Measurements from ENCODE around the gene NOXRED1. TPM values are rescaled to one million over a fixed set of nuclear protein-coding genes. Genes with fewer than 3 reads are reported as not detected.

NOXRED1 gene
- total and polyA plus RNA-seq, 4 experiments from 2014 or later, result 1.1 TPM; not detected in 2

DNA sequence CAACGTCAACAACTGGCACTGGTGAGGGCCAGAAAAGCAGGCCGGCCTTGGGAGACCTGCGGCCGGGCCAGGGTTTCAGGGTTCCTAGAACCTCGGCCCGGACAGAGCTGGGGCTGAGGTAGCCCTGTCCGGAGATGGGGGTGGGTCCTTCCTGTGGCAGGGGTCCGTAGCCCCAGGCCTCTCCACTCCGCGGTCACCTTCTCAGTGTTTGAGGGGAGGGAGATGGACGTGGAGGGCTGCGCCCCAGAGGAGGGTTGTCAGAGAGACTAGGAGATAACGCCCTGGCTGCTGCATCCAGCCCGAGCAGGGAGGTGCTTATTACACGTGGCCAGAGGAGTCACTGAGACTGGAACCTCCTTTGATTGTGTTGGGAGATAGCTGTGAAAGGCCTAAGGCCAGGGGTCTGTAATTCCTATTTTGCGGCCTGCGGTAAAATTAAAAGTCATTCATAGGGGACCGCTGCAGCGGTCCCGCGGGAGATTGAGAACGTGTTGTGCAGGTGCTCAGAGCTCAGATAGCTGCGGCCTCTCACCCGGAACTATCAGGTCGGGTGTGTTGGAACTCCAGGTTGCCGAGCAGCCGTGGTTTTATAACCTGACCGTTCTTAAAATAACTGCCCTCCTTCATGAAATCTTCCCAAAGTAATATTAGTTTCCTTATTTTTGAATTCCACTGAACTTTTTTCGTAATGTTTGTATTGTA is 35.1 kb upstream of the NOXRED1 start:
- Histone ChIP-seq H3K4me3 (ENCODE audit: low read length in 2 of 2) (peak overlapping the region; percentile 99 to 100), H3K27ac (ENCODE audit: low read depth, low read length) (peak overlapping the region; percentile 86), H3K36me3 (ENCODE audit: insufficient read depth, low read length) (peaks cover 30% of the 10 kb centered on the region), H3K27me3 (ENCODE audit: insufficient read depth, low read length) (no peaks in the 10 kb centered on the region), H3K4me1 (ENCODE audit: insufficient read depth, low read length) (peaks cover 29% of the 10 kb centered on the region), H3K9me3 (ENCODE audit: control insufficient read depth in 1 of 2, low read length in 2 of 2) (no peaks in the 10 kb centered on the region)
- no peaks in the 10 kb centered on the region for H3K27me3 Mint-ChIP-seq
- peaks cover 31 to 52% of the 10 kb centered on the region in 2 donors for H3K36me3 Mint-ChIP-seq
- H3K27ac Mint-ChIP-seq, result peak overlapping the region; percentile 94 to 100 (median 100)
- H3K4me3 Mint-ChIP-seq, result peak overlapping the region; percentile 100
- POLR2A ChIA-PET (ENCODE audit: partially characterized antibody), result interaction anchor here (0.6 to 2.0 kb wide), 6 partner anchors 81 to 528 kb away, joined by 3 to 13 read pairs (median 4); partner anchors contain the start of genes ALKBH1, GSTZ1, POMT2 and SAMD15
- H3K9me3 Mint-ChIP-seq, result peaks cover 0 to 4% (median 0%) of the 10 kb centered on the region in 8 donors
- CTCF ChIA-PET (ENCODE audit: partially characterized antibody), result interaction anchor here (1.0 to 2.4 kb wide), 10 partner anchors 9 to 248 kb away, joined by 3 to 8 read pairs (median 4); partner anchors contain the start of genes GSTZ1, POMT2, SAMD15 and TMED8
- peaks cover 26 to 50% (median 35%) of the 10 kb centered on the region in 4 donors for H3K4me1 Mint-ChIP-seq
- intact Hi-C loops (cut with micrococcal nuclease), result loop anchor here (5.0 kb wide), 1 partner anchor 1306 kb away; the partner anchor contains the start of gene GPATCH2L
- peak; percentile 11 to 56 (median 18) for DNase-seq

DNA sequence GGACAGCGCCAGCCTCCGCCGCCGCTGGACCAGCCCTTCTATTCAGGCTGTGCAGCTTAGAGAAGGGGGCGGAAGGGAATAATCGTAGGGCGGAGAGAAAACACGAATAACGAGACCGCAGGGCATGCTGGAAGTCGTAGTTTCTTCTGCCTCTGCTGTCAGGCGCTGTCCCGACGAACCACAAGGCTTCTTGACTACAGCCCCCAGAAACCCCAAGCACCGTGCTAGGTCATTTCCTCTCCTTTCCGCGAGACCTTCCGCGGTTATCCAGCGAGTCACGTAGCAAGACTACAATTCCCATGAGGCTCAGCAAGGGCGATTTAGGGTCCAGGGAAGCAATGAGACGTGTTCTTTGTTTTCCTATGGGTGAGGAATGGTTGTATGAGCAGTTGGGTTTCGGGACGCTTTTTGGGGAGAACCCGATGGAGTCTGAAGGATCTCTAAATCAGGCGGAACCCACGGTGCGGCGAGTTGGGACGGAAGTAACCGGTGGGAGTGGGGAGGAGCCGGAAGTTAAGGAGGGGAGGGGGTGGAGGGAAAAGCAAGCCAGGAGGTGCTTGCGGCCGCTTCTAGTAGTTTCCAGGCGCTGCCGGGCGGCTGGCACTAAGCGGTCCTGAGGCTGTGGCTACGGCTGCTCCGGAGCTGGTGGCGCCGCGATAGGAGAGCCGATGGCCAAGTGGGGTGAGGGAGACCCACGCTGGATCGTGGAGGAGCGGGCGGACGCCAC is 34.4 kb upstream of the NOXRED1 start, which contains the start of the genes AHSA1 and VIPAS39:
TSS of gene AHSA1 (plus strand) at position 572 of the 727 bp plus-strand sequence. CDS start at position 669, 97 bp downstream.
TSS of gene VIPAS39 (minus strand) at position 80 of the 727 bp plus-strand sequence. CDS start 3,499 bp downstream, outside the sequence.
- H3K27ac Mint-ChIP-seq, result peak within 1 kb of the TSS; percentile 94 to 100 (median 100)
- Histone ChIP-seq H3K27me3 (ENCODE audit: insufficient read depth, low read length) (no peaks in the 10 kb centered on the region), H3K27ac (ENCODE audit: low read depth, low read length) (peak within 1 kb of the TSS; percentile 86), H3K4me1 (ENCODE audit: insufficient read depth, low read length) (peaks cover 29% of the 10 kb centered on the region), H3K4me3 (ENCODE audit: low read length in 2 of 2) (peak within 1 kb of the TSS; percentile 99 to 100), H3K9me3 (ENCODE audit: control insufficient read depth in 1 of 2, low read length in 2 of 2) (no peaks in the 10 kb centered on the region), H3K36me3 (ENCODE audit: insufficient read depth, low read length) (peaks cover 30% of the 10 kb centered on the region)
- H3K9me3 Mint-ChIP-seq, result peaks cover 0 to 4% (median 0%) of the 10 kb centered on the region in 8 donors
- POLR2A ChIA-PET (ENCODE audit: partially characterized antibody), result interaction anchor here (0.6 to 2.0 kb wide), 10 partner anchors 13 to 528 kb away, joined by 3 to 14 read pairs (median 4); partner anchors contain the start of genes ALKBH1, GSTZ1, POMT2 and SAMD15
- DNase-seq, result peak; percentile 96 to 99 (median 96)
- peak within 1 kb of the TSS; percentile 100 for H3K4me3 Mint-ChIP-seq
- peaks cover 35 to 55% of the 10 kb centered on the region in 2 donors for H3K36me3 Mint-ChIP-seq
- intact Hi-C loops (cut with micrococcal nuclease), result loop anchor here (1.0 to 5.0 kb wide), 9 partner anchors 80 to 1305 kb away; partner anchors contain the start of genes ADCK1, ALKBH1, ANGEL1 and CIPC
- no peaks in the 10 kb centered on the region for H3K27me3 Mint-ChIP-seq
- CTCF ChIA-PET (ENCODE audit: partially characterized antibody), result interaction anchor here (1.2 to 2.4 kb wide), 5 partner anchors 81 to 248 kb away, joined by 3 to 7 read pairs (median 5); partner anchors contain the start of genes GSTZ1, POMT2, SAMD15 and TMED8
- peaks cover 28 to 50% (median 36%) of the 10 kb centered on the region in 4 donors for H3K4me1 Mint-ChIP-seq

DNA sequence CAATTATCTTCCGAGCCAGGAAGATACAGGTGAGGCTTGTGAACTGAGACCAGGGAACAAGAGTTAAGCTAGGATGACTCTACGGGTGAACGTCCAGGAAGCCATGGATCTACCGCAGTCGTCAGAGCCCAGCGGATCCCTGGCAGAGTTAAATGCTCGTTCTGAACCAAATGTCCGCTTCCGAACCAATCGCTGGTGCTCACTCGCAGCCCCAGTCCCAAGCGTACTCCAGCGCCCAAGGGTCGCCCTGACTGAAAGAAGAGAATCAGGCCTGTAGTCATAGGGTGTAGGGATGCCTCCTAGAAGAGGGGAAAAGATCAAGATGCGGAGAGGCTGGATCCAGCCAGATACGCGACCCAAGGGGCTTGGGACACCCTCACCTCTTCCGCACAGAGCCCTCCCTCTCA is 33.8 kb upstream of the NOXRED1 start:
- H3K27me3 Mint-ChIP-seq, result no peaks in the 10 kb centered on the region
- peaks cover 0 to 4% (median 0%) of the 10 kb centered on the region in 8 donors for H3K9me3 Mint-ChIP-seq
- intact Hi-C loops (cut with micrococcal nuclease), result loop anchor here (1.0 to 5.0 kb wide), 9 partner anchors 80 to 1305 kb away; partner anchors contain the start of genes ADCK1, ALKBH1, ANGEL1 and CIPC
- peak overlapping the region; percentile 100 for H3K4me3 Mint-ChIP-seq
- DNase-seq, result peak in 1 of 5 donors; percentile 43
- Histone ChIP-seq H3K27me3 (ENCODE audit: insufficient read depth, low read length) (no peaks in the 10 kb centered on the region), H3K4me3 (ENCODE audit: low read length in 2 of 2) (peak overlapping the region; percentile 99 to 100), H3K27ac (ENCODE audit: low read depth, low read length) (peak overlapping the region; percentile 86), H3K9me3 (ENCODE audit: control insufficient read depth in 1 of 2, low read length in 2 of 2) (no peaks in the 10 kb centered on the region), H3K4me1 (ENCODE audit: insufficient read depth, low read length) (peaks cover 29% of the 10 kb centered on the region), H3K36me3 (ENCODE audit: insufficient read depth, low read length) (peaks cover 25% of the 10 kb centered on the region)
- ChIA-PET POLR2A (ENCODE audit: partially characterized antibody) (interaction anchor here (0.8 to 1.6 kb wide), 5 partner anchors 12 to 303 kb away, joined by 3 to 14 read pairs (median 4); partner anchors contain the start of genes ALKBH1, GSTZ1, POMT2 and SAMD15), CTCF (ENCODE audit: partially characterized antibody) (interaction anchor here (1.3 to 2.4 kb wide), 3 partner anchors 80 to 249 kb away, joined by 3 to 7 read pairs (median 6); partner anchors contain the start of genes GSTZ1, POMT2, SAMD15 and TMED8)
- H3K4me1 Mint-ChIP-seq, result peaks cover 28 to 50% (median 36%) of the 10 kb centered on the region in 4 donors
- H3K36me3 Mint-ChIP-seq, result peaks cover 32 to 51% of the 10 kb centered on the region in 2 donors
- peak overlapping the region; percentile 94 to 100 (median 100) for H3K27ac Mint-ChIP-seq

DNA sequence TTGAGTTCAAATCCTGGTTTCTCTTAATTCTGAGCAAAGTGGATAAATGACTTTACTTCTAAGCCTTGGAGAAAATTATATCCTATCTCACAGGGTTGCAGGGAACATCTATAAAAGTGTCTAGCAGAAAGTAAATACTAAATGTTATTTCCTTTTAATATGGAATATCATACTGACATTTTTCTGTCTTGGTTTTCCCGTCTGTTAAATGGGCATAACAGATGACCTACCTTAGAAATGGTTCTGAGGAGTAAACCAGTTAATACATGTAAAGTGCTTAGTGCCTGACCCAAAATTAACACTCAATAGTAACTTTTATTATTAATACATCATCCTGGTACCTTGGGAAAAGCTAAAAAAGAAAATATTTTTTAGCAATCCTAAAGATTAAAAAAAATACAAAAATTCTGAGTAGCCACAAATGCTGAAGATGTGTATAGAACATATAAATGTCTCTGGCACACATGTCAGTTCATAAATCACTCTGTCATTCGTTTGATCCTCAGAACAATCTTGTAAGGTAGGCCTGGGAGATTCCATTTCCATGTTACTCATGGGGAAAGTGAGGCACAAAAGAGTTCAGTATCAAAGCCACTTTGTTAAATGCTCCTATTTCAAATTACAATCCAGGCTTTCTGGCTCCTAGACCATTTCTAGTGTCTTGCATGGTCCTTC is 32.8 kb upstream of the NOXRED1 start:
- Mint-ChIP-seq H3K27ac (peak overlapping the region in 4 of 7 donors; percentile 94 to 100 (median 100)), H3K36me3 (peaks cover 31 to 52% of the 10 kb centered on the region in 2 donors), H3K9me3 (peaks cover 0 to 4% (median 0%) of the 10 kb centered on the region in 8 donors), H3K27me3 (no peaks in the 10 kb centered on the region), H3K4me3 (peak overlapping the region in 6 of 8 donors; percentile 100), H3K4me1 (peaks cover 27 to 43% (median 33%) of the 10 kb centered on the region in 4 donors)
- H3K27ac ChIP-seq (ENCODE audit: low read depth, low read length), result peak overlapping the region; percentile 86
- H3K4me3 ChIP-seq (ENCODE audit: low read length in 2 of 2), result no peak overlapping the region
- CTCF ChIA-PET (ENCODE audit: partially characterized antibody), result no interaction called here
- peaks cover 23% of the 10 kb centered on the region for H3K36me3 ChIP-seq (ENCODE audit: insufficient read depth, low read length)
- DNase-seq, result no peak
- H3K9me3 ChIP-seq (ENCODE audit: control insufficient read depth in 1 of 2, low read length in 2 of 2), result no peaks in the 10 kb centered on the region
- no peaks in the 10 kb centered on the region for H3K27me3 ChIP-seq (ENCODE audit: insufficient read depth, low read length)
- peaks cover 29% of the 10 kb centered on the region for H3K4me1 ChIP-seq (ENCODE audit: insufficient read depth, low read length)
- intact Hi-C loops (cut with micrococcal nuclease), result loop anchor here (5.0 kb wide), 1 partner anchor 1304 kb away; the partner anchor contains the start of gene GPATCH2L
- POLR2A ChIA-PET (ENCODE audit: partially characterized antibody), result interaction anchor here (1.3 kb wide), 1 partner anchor 136 kb away, joined by 3 read pairs; the partner anchor contains the start of genes GSTZ1 and POMT2

DNA sequence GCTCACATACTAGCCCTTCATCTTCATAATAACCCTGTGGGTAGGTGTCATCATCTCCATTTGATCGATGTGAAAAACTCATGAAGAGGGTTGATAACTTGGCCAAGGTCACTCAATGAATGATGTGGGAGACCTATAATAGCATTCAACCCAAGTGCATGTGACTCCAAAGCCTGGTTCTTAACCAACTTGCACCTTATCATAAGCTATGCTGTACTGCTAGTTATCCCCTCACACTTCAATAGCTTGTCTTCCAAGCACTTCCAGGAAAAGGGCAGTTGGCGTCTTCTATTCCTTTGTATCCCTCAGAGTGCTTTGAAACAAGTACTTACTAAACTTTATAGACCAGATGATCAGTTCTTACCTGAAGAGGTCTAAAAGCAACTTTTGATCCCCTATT is 18.9 kb upstream of the NOXRED1 start:
- ChIA-PET CTCF (ENCODE audit: partially characterized antibody) (interaction anchor here (1.4 kb wide), 1 partner anchor 17 kb away, joined by 4 read pairs; no protein-coding TSS in a partner anchor), POLR2A (ENCODE audit: partially characterized antibody) (no interaction called here)
- Mint-ChIP-seq H3K4me1 (peaks cover 0 to 1% (median 0%) of the 10 kb centered on the region in 4 donors), H3K9me3 (no peaks in the 10 kb centered on the region), H3K27ac (no peak overlapping the region), H3K36me3 (peaks cover 44 to 59% of the 10 kb centered on the region in 2 donors), H3K4me3 (no peak overlapping the region), H3K27me3 (no peaks in the 10 kb centered on the region)
- Histone ChIP-seq H3K27me3 (ENCODE audit: insufficient read depth, low read length) (no peaks in the 10 kb centered on the region), H3K36me3 (ENCODE audit: insufficient read depth, low read length) (peaks cover 29% of the 10 kb centered on the region), H3K4me3 (ENCODE audit: low read length in 2 of 2) (no peak overlapping the region), H3K9me3 (ENCODE audit: control insufficient read depth in 1 of 2, low read length in 2 of 2) (no peaks in the 10 kb centered on the region), H3K27ac (ENCODE audit: low read depth, low read length) (no peak overlapping the region), H3K4me1 (ENCODE audit: insufficient read depth, low read length) (no peaks in the 10 kb centered on the region)
- DNase-seq, result no peak
- intact Hi-C loops (cut with micrococcal nuclease), result no loop called here

DNA sequence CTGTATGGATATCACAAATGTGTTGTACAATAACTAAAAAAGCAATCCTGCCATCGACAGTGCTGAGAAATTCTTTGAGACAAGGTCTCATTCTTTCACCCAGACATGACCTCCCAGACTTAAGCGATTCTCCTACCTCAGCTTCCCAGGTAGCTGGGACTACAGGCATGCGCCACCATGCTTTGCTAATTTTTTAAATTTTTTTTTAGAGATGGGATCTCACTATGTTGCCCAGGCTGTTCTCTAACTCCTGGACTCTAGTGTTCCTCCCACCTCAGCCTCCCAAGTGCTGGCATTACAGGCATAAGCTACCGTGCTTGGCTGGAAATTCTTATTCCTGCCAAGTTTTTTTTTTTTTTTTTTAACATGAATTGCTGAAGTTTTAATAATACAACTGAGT is 16.5 kb upstream of the NOXRED1 start:
- H3K27ac Mint-ChIP-seq, result no peak overlapping the region
- DNase-seq, result no peak
- no peaks in the 10 kb centered on the region for H3K9me3 Mint-ChIP-seq
- peaks cover 0 to 1% (median 0%) of the 10 kb centered on the region in 4 donors for H3K4me1 Mint-ChIP-seq
- H3K4me3 ChIP-seq (ENCODE audit: low read length in 2 of 2), result no peak overlapping the region
- intact Hi-C loops (cut with micrococcal nuclease), result no loop called here
- H3K27ac ChIP-seq (ENCODE audit: low read depth, low read length), result no peak overlapping the region
- no peaks in the 10 kb centered on the region for H3K27me3 ChIP-seq (ENCODE audit: insufficient read depth, low read length)
- ChIA-PET POLR2A (ENCODE audit: partially characterized antibody) (interaction anchor here (0.7 kb wide), 1 partner anchor 40 kb away, joined by 3 read pairs; no protein-coding TSS in a partner anchor), CTCF (ENCODE audit: partially characterized antibody) (no interaction called here)
- H3K27me3 Mint-ChIP-seq, result no peaks in the 10 kb centered on the region
- no peaks in the 10 kb centered on the region for H3K4me1 ChIP-seq (ENCODE audit: insufficient read depth, low read length)
- no peaks in the 10 kb centered on the region for H3K9me3 ChIP-seq (ENCODE audit: control insufficient read depth in 1 of 2, low read length in 2 of 2)
- H3K4me3 Mint-ChIP-seq, result no peak overlapping the region
- peaks cover 59 to 73% of the 10 kb centered on the region in 2 donors for H3K36me3 Mint-ChIP-seq
- peaks cover 44% of the 10 kb centered on the region for H3K36me3 ChIP-seq (ENCODE audit: insufficient read depth, low read length)
